Posterior cingulate gyrus (tissue), 11 donors: ENCODE data around the gene VSTM4.
A peak's percentile ranks its signal among the peaks of the same experiment; 100 is the strongest.

ENCODE experiments used
- DNase-seq, 10 donors: peaks; one replicate each; pipeline versions ENCODE4 v3.0.0 to v3.0.0-alpha.2; 2020 to 2021; ENCODE audit warnings: mixed read lengths in 3 of 10
- intact Hi-C: fragments of 100-400 bp; cut with DNase I; formaldehyde crosslinking; loops from one replicate; pipeline ENCODE4 v1.15.1; 2023

VSTM4 gene

GRCh38 chr10:49119746-49120145 lies 4.4 kb upstream of the VSTM4 start:
- intact Hi-C loops: loop anchor here (5.0 to 10.0 kb wide), 2 partner anchors 37 to 135 kb away; no protein-coding TSS in a partner anchor
- DNase-seq: no peak

- intact Hi-C loops: loop anchor here (5.0 to 10.0 kb wide), 2 partner anchors 36 to 134 kb away; no protein-coding TSS in a partner anchor
- no peak for DNase-seq
Observed at GRCh38 chr10:49118430-49119074, 3.2 kb upstream of the VSTM4 start.

GRCh38 chr10:49117376-49118070 lies 2.2 kb upstream of the VSTM4 start:
- intact Hi-C loops: loop anchor here (5.0 to 10.0 kb wide), 2 partner anchors 35 to 133 kb away; no protein-coding TSS in a partner anchor
- no peak for DNase-seq

GRCh38 chr10:49116509-49117375 lies 1.4 kb upstream of the VSTM4 start:
- DNase-seq: no peak
- intact Hi-C loops: loop anchor here (5.0 to 10.0 kb wide), 2 partner anchors 34 to 132 kb away; no protein-coding TSS in a partner anchor

GRCh38 chr10:49115796-49116508 lies 630 bp upstream of the VSTM4 start:
- intact Hi-C loops: loop anchor here (5.0 to 10.0 kb wide), 2 partner anchors 34 to 131 kb away; no protein-coding TSS in a partner anchor
- no peak for DNase-seq

- DNase-seq: peak in 1 of 10 donors; percentile 26
- intact Hi-C loops: loop anchor here (5.0 to 10.0 kb wide), 2 partner anchors 32 to 130 kb away; no protein-coding TSS in a partner anchor
Observed at GRCh38 chr10:49114718-49115014, 656 bp downstream of the VSTM4 start.

DNA sequence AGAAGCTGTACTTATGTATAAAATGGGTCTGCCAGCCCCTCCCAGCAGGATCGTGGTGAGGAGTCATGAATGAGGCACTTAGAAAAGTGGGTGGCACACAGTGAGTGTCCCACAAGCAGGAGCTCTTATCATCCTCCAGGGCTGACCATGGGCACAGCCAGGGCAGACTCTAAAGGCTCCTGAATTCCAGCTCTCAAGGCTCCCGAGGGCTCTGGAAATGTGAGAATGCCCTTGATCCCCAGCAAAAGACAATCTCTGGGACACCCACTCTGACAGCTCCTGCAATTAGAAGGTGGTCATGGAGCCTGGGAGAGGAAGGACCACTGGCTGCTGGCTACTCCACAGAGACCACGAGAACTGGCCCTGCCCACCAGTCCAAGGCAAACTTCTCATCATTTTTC lies 1.6 kb downstream of the VSTM4 start:
- DNase-seq: no peak
- intact Hi-C loops: loop anchor here (10.0 kb wide), 1 partner anchor 129 kb away; no protein-coding TSS in a partner anchor

GRCh38 chr10:49112851-49113250 lies 2.5 kb downstream of the VSTM4 start:
- DNase-seq: no peak
- intact Hi-C loops: loop anchor here (10.0 kb wide), 1 partner anchor 128 kb away; no protein-coding TSS in a partner anchor

- DNase-seq: no peak
- intact Hi-C loops: loop anchor here (10.0 kb wide), 1 partner anchor 127 kb away; no protein-coding TSS in a partner anchor
Observed at GRCh38 chr10:49112098-49112497, 3.2 kb downstream of the VSTM4 start.

GRCh38 chr10:49111320-49111698 lies 4.0 kb downstream of the VSTM4 start:
- intact Hi-C loops: loop anchor here (10.0 kb wide), 1 partner anchor 127 kb away; no protein-coding TSS in a partner anchor
- peak in 1 of 10 donors; percentile 53 for DNase-seq

GRCh38 chr10:49110684-49111319 lies 4.5 kb downstream of the VSTM4 start:
- no peak for DNase-seq
- intact Hi-C loops: loop anchor here (10.0 kb wide), 1 partner anchor 126 kb away; no protein-coding TSS in a partner anchor

DNA sequence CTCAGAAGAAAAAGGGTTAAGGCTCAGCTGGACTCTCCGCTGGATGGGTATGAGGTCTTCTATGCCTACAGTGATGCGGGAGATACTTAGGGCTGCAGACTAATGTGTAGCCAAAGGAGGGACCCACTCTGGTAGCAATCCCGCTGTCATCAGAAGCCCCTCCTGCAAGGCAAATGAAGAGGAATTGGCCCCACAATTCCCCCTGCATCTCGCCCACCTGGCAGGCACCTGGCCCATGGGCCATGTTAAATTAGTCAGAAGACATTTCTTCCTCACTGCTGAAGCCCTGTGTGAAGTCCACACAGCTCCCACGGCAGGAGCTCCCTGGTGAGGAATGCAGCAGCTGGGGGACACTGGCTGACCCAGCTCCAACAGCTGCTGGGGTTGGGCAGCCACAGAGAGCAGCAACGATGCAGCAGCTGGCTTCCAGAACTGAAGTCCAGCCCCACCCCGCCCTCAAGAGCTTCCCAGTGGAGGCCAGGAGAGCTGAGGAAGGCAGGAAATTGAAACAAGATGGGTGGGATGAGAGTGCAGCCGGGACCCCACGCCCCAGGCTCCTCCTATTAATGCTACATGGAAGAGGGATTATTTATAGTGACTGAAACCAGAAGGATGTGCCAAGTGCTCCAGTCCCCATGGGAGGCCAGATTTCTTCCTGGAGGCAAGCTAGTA lies 5.5 kb downstream of the VSTM4 start:
- intact Hi-C loops: loop anchor here (10.0 kb wide), 1 partner anchor 125 kb away; no protein-coding TSS in a partner anchor
- DNase-seq: peak in 2 of 10 donors; percentile 30 to 87

DNA sequence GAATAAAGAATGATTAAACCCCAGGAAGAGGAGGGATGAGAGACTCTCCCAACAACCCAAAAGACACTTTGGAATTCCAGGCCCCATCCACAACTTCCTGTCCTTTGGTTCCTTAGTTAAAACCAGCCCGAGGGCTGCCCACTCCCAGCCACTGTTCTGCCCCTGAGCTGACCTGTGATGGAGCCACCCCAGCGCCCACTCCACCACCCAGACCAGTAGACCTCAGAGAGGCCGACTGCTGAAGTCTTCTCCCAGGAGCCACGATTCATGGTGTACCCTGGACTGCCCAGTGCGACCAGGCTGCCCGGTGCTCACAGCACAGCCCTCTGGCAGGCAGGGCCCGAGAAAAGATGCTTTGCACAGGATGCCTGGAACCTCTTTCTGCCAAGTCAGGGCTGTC lies 6.7 kb downstream of the VSTM4 start:
- intact Hi-C loops: no loop called here
- DNase-seq: no peak

DNA sequence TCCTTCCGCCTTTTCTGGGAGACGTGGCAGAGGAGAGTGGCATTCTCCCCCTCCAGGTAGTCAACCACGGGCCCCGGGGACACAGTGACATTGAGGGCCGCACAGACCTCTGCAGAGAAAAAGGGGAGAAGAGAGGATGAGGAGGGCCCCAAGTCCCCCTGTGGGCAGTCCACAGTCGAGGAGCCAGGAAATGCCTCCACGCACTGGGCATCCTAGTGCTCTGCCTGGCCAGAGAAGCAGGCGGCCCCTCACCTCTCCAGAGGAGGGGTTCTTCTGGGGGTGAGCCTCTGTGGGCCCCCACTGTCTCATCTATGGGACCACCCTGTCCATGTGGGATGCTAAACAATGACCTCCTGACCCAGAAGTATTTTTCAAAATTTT lies 7.4 kb downstream of the VSTM4 start:
- intact Hi-C loops: no loop called here
- DNase-seq: no peak

DNA sequence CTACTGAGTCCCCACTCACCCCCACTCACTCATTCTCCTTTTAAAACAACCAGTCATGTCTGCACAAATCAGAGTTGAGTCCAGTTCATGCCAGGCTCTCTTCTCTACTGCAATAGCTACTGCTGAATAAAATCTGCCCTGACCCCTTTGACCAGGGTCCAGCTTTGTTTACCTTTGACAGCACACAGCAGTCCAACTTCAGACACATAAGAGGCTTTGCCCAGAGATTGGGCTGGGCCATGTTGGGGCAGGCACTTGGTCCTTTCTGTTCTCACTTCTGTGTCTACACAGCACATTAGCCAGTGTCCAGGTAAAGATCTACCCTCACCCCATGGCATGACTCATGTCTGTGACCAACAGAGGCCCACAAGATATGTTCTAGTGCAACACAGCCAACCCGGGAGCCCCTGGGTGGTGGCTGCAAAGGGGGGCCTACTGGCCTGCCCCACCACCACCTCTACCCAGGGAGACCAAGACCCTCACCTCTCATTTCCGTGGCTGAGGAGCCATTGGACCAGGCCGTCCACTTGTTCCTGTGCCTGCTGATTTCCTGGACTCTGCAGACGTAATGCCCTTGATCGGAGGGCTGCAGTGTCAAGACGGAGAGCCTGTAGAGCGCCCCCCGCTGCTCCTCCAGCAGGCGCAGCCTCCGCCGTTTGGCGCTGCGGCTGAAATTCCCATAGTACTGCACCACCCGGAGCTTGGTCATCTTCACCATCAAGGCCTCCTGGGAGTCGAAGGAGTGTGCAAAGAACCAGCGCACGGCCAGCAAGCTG lies 8.0 kb downstream of the VSTM4 start:
- DNase-seq: no peak
- intact Hi-C loops: no loop called here

DNA sequence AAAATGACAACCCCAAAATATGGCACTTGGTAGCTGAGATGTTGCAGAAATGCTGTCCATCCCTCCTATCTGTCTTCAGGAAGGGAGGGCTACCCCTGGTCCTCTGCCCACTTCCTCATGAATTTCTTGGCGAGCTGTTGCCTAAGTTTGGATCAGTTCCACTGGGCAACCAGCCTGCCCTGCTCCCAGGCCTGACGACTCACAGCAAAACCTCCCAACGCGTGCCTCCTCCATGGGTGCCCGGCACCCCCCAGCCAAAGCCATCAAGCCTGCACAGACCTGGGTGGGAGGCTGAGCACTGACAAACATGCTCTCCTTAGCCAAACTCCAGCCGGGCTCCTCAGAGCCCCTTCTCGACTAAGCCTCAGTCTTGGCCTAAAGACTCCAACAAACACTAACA lies 8.9 kb downstream of the VSTM4 start:
- intact Hi-C loops: no loop called here
- peak in 4 of 10 donors; percentile 20 to 38 (median 28) for DNase-seq

- no peak for DNase-seq
- intact Hi-C loops: no loop called here
Observed at GRCh38 chr10:49105076-49105475, 10.2 kb downstream of the VSTM4 start.

DNA sequence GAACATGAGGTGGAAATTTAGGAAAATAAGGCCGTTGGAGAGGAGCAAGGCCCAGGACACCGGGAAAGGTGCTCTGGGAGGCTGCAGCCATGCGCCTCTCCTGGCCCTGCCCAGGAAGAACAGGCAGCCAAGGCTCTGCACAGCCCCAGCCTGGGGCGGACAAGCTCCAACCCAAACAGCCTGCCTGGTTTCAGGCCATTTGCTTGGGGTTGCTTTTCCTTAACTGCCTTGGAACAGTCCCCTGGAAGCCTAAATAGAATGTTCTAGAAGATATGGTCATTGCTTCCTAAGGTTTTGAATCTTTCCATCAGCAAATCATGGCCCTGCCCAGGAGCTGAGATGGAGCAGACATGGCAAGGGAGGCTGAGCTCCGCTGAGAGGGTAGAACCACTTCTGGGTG lies 11.0 kb downstream of the VSTM4 start:
- intact Hi-C loops: no loop called here
- peak in 1 of 10 donors; percentile 54 for DNase-seq
